Measurements from ENCODE around the gene APBA2. TPM values are rescaled to one million over a fixed set of nuclear protein-coding genes. Genes with fewer than 3 reads are reported as not detected.

APBA2 gene
- total RNA-seq = 12.1 and 13.8 TPM in 2 replicates

GRCh38 chr15:28885630-28886430 lies at the start of gene APBA2:
Gene APBA2 (plus strand): TSS chr15:28885974. CDS start chr15:29053885, 167,911 bp downstream.

GRCh38 chr15:28848521-28848920 lies 37.3 kb upstream of the APBA2 start, which contains the start of gene GOLGA6L7:
Gene GOLGA6L7 (minus strand): TSS chr15:28848644. CDS start chr15:28848549, 95 bp downstream.

Other genes starting within 250 kb of the APBA2 start
- 0.19 and 0.56 TPM in 2 replicates for gene GOLGA8M, start 173.6 kb upstream of the APBA2 start, total RNA-seq
- not detected in 2 replicates for gene GOLGA6L7, start 37.3 kb upstream of the APBA2 start, total RNA-seq